ENCODE data around the gene CCDC182. TPM values are rescaled to one million over a fixed set of nuclear protein-coding genes. Genes with fewer than 3 reads are reported as not detected.

CCDC182 gene
- total RNA-seq, 4 donors from 2014 or later: not detected

DNA sequence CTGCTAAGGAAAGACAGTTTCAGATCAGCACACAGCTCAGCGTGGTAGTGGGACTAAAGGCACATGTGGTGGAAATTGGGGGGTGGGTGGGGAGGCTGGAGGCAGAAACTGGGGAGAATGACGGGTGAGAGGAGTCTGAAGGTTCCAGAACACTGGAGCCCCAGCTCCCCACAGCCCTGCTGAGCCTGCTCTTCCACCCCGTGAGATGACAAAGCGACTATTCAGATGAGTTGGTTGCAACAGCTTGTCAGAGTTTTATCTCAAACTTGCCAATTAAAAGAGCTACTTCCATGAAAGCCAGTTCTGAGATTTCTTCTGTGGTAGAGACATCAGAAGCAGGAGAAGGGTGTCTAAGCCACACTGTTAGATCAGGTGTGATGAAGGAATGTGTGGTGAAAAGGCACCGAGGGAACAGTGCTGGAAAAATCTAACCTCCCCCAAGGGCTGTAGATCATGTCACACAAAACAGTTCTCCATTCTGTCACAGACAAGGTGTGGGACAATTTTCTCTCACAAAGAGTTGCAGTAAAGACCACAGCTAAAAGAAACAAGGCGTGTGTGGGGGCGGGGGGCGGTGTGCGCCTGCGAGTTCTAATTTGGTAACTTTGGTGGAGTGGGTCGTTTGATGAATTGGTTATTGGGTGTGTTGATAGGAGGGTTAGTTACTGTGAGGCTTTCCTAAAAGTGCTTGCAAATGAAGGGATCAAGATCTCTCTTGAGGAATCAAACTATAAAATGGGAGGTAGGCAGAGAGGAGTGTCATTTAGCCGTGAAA, 39.0 kb downstream of the CCDC182 start:
- TF ChIP-seq EP300 (IDR thresholded peaks at IDR 0.05) (no peak), POLR2AphosphoS5 (IDR thresholded peaks at IDR 0.05) (no peak), POLR2A (IDR thresholded peaks at IDR 0.05) (no peak)
- TF ChIP-seq, protein P1, sequence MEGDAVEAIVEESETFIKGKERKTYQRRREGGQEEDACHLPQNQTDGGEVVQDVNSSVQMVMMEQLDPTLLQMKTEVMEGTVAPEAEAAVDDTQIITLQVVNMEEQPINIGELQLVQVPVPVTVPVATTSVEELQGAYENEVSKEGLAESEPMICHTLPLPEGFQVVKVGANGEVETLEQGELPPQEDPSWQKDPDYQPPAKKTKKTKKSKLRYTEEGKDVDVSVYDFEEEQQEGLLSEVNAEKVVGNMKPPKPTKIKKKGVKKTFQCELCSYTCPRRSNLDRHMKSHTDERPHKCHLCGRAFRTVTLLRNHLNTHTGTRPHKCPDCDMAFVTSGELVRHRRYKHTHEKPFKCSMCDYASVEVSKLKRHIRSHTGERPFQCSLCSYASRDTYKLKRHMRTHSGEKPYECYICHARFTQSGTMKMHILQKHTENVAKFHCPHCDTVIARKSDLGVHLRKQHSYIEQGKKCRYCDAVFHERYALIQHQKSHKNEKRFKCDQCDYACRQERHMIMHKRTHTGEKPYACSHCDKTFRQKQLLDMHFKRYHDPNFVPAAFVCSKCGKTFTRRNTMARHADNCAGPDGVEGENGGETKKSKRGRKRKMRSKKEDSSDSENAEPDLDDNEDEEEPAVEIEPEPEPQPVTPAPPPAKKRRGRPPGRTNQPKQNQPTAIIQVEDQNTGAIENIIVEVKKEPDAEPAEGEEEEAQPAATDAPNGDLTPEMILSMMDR (IDR thresholded peaks at IDR 0.05): no peak
- H3K36me3 ChIP-seq: no peaks in the 10 kb centered on the region
- WGBS, 2 donors (ENCODE audit: low coverage in 1 of 2): 74 to 76% methylated on average over 10 to 12 of the region's 12 CpGs
- ATAC-seq: no peak
- no peak overlapping the region for H3K4me3 ChIP-seq
- H3K9me3 ChIP-seq: no peaks in the 10 kb centered on the region
- peaks cover 0 to 8% (median 0%) of the 10 kb centered on the region in 3 donors for H3K4me1 ChIP-seq
- no peak overlapping the region for H3K27ac ChIP-seq
- no peaks in the 10 kb centered on the region for H3K27me3 ChIP-seq

DNA sequence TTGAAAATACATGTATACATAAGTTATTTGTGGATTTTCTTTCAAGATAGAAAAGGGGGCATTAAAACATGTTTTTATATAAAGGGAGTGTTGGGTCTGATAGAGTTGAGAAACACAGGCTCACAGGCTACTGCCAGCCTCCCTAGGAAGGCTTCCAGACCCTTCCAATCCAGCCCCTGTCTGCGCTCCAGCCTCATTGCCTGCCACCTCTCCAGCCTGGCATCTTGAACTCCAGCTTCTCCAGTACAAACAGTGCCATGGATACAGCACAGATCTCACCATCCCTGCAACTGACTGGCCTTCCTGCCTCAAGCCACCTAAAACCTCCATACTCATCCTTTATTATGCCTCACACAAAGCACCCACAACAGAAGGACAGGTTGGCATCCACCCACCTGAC, 40.7 kb downstream of the CCDC182 start:
- 100% methylated on average over 1 of the region's 1 CpG for WGBS, 2 donors (ENCODE audit: low coverage in 1 of 2)
- Histone ChIP-seq H3K27ac (no peak overlapping the region), H3K9me3 (no peaks in the 10 kb centered on the region), H3K4me3 (no peak overlapping the region), H3K36me3 (no peaks in the 10 kb centered on the region), H3K27me3 (no peaks in the 10 kb centered on the region), H3K4me1 (peaks cover 0 to 18% (median 0%) of the 10 kb centered on the region in 3 donors)
- TF ChIP-seq POLR2AphosphoS5 (IDR thresholded peaks at IDR 0.05): no peak
- ATAC-seq: no peak

DNA sequence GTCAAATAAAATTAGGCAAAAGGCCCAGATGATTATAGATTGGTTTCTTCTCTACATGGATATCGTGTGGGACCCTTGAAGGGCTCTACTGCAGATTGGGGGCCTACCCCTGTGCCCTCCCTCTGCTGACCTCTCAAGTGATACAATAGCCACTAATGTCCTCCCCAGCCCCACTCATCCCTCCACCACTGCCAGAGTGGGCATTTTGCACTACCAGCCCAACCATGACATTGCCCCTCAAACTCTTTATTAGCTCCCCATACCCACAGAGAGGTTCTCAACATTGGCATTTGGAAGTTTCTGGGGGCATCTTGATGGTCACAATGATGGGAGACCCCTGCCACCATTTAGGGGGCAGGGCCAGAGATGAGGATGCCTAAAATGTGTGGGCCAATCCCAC, 41.8 kb downstream of the CCDC182 start:
- no peaks in the 10 kb centered on the region for H3K27me3 ChIP-seq
- TF ChIP-seq, protein P1 (IDR thresholded peaks at IDR 0.05): no peak
- TF ChIP-seq POLR2AphosphoS5 (IDR thresholded peaks at IDR 0.05) (no peak), POLR2A (IDR thresholded peaks at IDR 0.05) (no peak), EP300 (IDR thresholded peaks at IDR 0.05) (no peak)
- H3K36me3 ChIP-seq: no peaks in the 10 kb centered on the region
- ATAC-seq: no peak
- WGBS, 2 donors (ENCODE audit: low coverage in 1 of 2): 100% methylated on average over 1 of the region's 1 CpG; no CpG with 5 or more reads in 1 of the 2 donors
- H3K9me3 ChIP-seq: no peaks in the 10 kb centered on the region
- no peak overlapping the region for H3K4me3 ChIP-seq
- H3K27ac ChIP-seq: no peak overlapping the region
- H3K4me1 ChIP-seq: peaks cover 0 to 17% (median 0%) of the 10 kb centered on the region in 3 donors

DNA sequence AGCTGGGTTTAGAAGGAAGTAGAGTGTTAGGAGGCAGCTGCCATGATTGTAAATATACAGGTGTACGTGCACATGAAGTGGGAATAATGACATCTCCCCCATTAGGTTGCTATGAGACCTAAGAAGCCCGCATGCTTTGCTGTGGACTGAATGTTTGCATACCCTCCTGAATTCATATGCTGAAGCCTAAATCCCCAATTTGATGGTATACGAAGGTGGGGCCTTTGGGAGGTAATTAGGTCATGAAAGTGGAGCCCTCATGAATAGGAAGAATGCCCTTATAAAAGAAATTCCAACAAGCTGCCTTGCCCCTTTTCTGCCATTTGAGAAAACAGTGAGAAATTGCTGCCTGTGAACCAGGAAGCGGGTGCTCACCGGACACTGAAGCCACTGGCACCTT, 44.0 kb downstream of the CCDC182 start:
- Histone ChIP-seq H3K4me3 (no peak overlapping the region), H3K4me1 (peaks cover 0 to 10% (median 0%) of the 10 kb centered on the region in 3 donors), H3K27me3 (no peaks in the 10 kb centered on the region), H3K9me3 (no peaks in the 10 kb centered on the region), H3K27ac (no peak overlapping the region), H3K36me3 (no peaks in the 10 kb centered on the region)
- TF ChIP-seq EP300 (IDR thresholded peaks at IDR 0.05): no peak
- TF ChIP-seq POLR2AphosphoS5 (IDR thresholded peaks at IDR 0.05): no peak
- TF ChIP-seq POLR2A (IDR thresholded peaks at IDR 0.05): no peak
- TF ChIP-seq, protein P1 (IDR thresholded peaks at IDR 0.05): no peak
- 94 to 100% methylated on average over 2 to 5 of the region's 5 CpGs for WGBS, 2 donors (ENCODE audit: low coverage in 1 of 2)
- no peak for ATAC-seq

DNA sequence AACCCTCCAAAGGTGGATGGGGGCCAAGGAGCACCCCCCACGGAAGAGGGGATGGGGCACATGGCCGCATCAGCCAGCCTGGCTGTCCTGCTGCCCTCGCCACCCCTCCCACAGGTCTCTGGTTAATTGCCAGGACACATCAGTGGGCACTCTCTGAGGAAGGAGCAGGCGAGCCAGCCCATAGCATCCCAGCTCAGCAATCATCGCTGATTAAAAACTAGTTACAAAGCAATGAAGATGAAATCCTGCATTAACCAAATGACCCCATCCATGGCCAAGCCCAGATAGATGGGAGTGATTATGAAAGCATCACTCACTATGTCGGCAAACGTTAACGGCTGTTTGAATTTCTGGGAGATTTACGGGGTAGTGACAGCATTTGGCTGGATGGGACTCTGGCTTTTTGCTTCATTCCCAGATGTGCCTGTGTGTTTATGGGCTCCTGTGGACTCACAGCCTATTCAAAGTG, 45.3 kb downstream of the CCDC182 start:
- no peaks in the 10 kb centered on the region for H3K36me3 ChIP-seq
- no peak for ATAC-seq
- no peak overlapping the region for H3K4me3 ChIP-seq
- H3K27me3 ChIP-seq: no peaks in the 10 kb centered on the region
- no peak for TF ChIP-seq POLR2A (IDR thresholded peaks at IDR 0.05)
- no peak for TF ChIP-seq POLR2AphosphoS5 (IDR thresholded peaks at IDR 0.05)
- TF ChIP-seq EP300 (IDR thresholded peaks at IDR 0.05): no peak
- TF ChIP-seq, protein P1 (IDR thresholded peaks at IDR 0.05): no peak
- H3K27ac ChIP-seq: no peak overlapping the region
- H3K9me3 ChIP-seq: no peaks in the 10 kb centered on the region
- WGBS, 2 donors (ENCODE audit: low coverage in 1 of 2): 15 to 30% methylated on average over 4 to 5 of the region's 9 CpGs
- peaks cover 0 to 10% (median 0%) of the 10 kb centered on the region in 3 donors for H3K4me1 ChIP-seq
